Stimulated activated naive B cell treated with anti-CD40 and anti-IgM and Interleukin-4, amounts not matched to agents 10 μg/mL and 1 μg/mL and 100 μg/mL, for 72 hours (primary cell): ENCODE data around the gene SYNC.
"Not testable (repeated sequence)": the region's sequence is repeated elsewhere in the genome, so short reads cannot be mapped to it uniquely, and the experiment has no call there.

Source experiments
- ATAC-seq, 2 donors: fragments of 150-1000 bp; cut with Tn5 transposase; replicated peaks; 2 replicates each; pipeline ENCODE4 v1.10.0; 2021; ENCODE audit warnings: moderate library complexity in 1 of 2
- DNase-seq: peaks from one replicate; pipeline ENCODE4 v3.0.0; 2021
- H3K27ac Mint-ChIP-seq: one replicate; pipeline ENCODE4 v1.8.0; 2022; ENCODE audit warnings: mild to moderate bottlenecking, mixed read lengths
- H3K27me3 Mint-ChIP-seq, 2 donors: one replicate each; pipeline ENCODE4 v1.8.0; 2022; ENCODE audit warnings: mixed read lengths in 2 of 2
- H3K36me3 Mint-ChIP-seq, 2 donors: one replicate each; pipeline ENCODE4 v1.8.0; 2022; ENCODE audit warnings: mixed read lengths in 2 of 2, mild to moderate bottlenecking in 1 of 2
- H3K4me1 Mint-ChIP-seq, 2 donors: one replicate each; pipeline ENCODE4 v1.8.0; 2022; ENCODE audit warnings: mixed read lengths in 2 of 2, mild to moderate bottlenecking in 1 of 2
- H3K4me3 Mint-ChIP-seq, 2 donors: one replicate each; pipeline ENCODE4 v1.8.0; 2022; ENCODE audit warnings: mild to moderate bottlenecking in 2 of 2, mixed read lengths in 2 of 2, moderate library complexity in 1 of 2
- H3K9me3 Mint-ChIP-seq, 2 donors: one replicate each; pipeline ENCODE4 v1.8.0; 2022; ENCODE audit warnings: mixed read lengths in 2 of 2, mild to moderate bottlenecking in 1 of 2

SYNC gene

DNA sequence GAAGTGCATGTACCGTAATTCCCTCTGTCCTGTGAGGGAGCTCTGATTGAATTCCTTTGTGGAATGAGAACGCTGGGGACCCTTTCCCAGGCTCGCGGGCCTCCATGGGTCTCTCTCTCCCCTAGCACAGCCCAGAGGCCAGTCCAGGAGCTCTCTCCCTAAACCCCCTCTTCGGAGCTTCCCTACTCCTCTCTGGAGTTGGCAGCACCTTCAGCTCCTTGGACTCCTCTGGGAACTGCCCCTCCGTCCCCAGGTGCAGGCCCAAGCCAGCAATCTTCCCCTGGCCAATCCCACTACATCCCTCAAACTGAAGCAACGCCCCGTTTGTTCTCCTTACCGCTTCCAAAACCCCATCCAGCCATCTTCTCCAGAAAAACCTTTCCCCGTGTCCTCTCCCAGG, 10.5 kb upstream of the SYNC start:
- peaks cover 8 to 27% of the 10 kb centered on the region in 2 donors for H3K27me3 Mint-ChIP-seq
- no peak overlapping the region for H3K27ac Mint-ChIP-seq
- no peaks in the 10 kb centered on the region for H3K9me3 Mint-ChIP-seq
- ATAC-seq (no peak), DNase-seq (no peak)
- H3K4me3 Mint-ChIP-seq, result peak overlapping the region; percentile 70 to 72
- H3K4me1 Mint-ChIP-seq, result peaks cover 9 to 29% of the 10 kb centered on the region in 2 donors
- H3K36me3 Mint-ChIP-seq, result no peaks in the 10 kb centered on the region

DNA sequence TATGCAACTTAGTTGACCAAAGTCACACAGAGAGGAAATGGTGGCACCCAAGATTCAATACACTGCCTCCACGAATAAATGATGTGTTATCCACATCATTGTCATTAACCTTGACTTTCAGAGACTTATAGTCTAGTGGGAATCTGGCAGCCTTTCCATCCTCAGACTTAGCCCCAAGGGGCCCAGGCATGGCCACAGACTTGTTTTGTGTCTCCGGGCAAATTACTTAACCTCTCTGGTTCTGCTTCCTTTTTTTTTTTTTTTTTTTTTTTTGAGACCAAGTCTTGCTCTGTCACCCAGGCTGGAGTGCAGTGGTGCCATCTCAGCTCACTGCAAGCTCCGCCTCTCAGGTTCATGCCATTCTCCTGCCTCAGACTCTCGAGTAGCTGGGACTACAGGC, 8.7 kb upstream of the SYNC start:
- H3K27ac Mint-ChIP-seq, ATAC-seq, DNase-seq, H3K36me3 Mint-ChIP-seq, H3K9me3 Mint-ChIP-seq, H3K4me3 Mint-ChIP-seq: not testable (repeated sequence)
- peaks cover 4 to 26% of the 10 kb centered on the region in 2 donors for H3K27me3 Mint-ChIP-seq
- peaks cover 8 to 15% of the 10 kb centered on the region in 2 donors for H3K4me1 Mint-ChIP-seq

GRCh38 chr1:32709476-32709875, 6.9 kb upstream of the SYNC start:
- Mint-ChIP-seq H3K27me3 (peaks cover 11 to 32% of the 10 kb centered on the region in 2 donors), H3K4me3 (no peak overlapping the region), H3K36me3 (no peaks in the 10 kb centered on the region), H3K4me1 (peaks cover 5 to 12% of the 10 kb centered on the region in 2 donors), H3K9me3 (no peaks in the 10 kb centered on the region), H3K27ac (no peak overlapping the region)
- DNase-seq (no peak), ATAC-seq (peak; percentile 31 to 41)

DNA sequence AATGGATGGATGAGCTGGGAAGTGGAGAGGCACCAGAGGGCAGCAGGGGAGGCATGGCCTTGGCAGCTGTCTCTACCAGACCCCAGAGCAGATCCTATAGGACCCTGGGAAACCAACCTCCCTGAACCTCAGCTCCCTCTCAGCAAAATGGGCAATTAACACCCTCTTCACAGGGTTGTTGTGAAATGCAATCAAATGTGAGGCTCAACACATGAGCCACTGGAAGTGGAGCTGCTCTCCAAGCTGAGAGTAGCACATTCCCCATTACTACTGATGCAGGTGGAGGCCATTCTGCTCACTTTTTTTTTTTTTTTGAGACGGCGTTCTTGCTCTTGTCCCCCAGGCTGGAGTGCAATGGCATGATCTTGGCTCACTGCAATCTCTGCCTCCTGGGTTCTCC, 6.5 kb upstream of the SYNC start:
- Mint-ChIP-seq H3K9me3 (no peaks in the 10 kb centered on the region), H3K36me3 (no peaks in the 10 kb centered on the region), H3K27me3 (peaks cover 15 to 36% of the 10 kb centered on the region in 2 donors), H3K4me3 (no peak overlapping the region), H3K4me1 (peaks cover 7 to 12% of the 10 kb centered on the region in 2 donors), H3K27ac (no peak overlapping the region)
- DNase-seq (no peak), ATAC-seq (no peak)

GRCh38 chr1:32706491-32706890, 3.9 kb upstream of the SYNC start:
- H3K4me3 Mint-ChIP-seq, result no peak overlapping the region
- no peaks in the 10 kb centered on the region for H3K9me3 Mint-ChIP-seq
- peaks cover 23 to 48% of the 10 kb centered on the region in 2 donors for H3K27me3 Mint-ChIP-seq
- ATAC-seq, result no peak
- H3K36me3 Mint-ChIP-seq, result no peaks in the 10 kb centered on the region
- H3K27ac Mint-ChIP-seq, result no peak overlapping the region
- DNase-seq, result no peak
- H3K4me1 Mint-ChIP-seq, result peaks cover 9 to 11% of the 10 kb centered on the region in 2 donors

- ATAC-seq, result no peak
These were observed 2.9 kb upstream of the SYNC start for GRCh38 chr1:32705516-32705915.

GRCh38 chr1:32703479-32704291, 1.1 kb upstream of the SYNC start:
- peaks cover 9 to 12% of the 10 kb centered on the region in 2 donors for H3K4me1 Mint-ChIP-seq
- DNase-seq (no peak), ATAC-seq (no peak)
- H3K27me3 Mint-ChIP-seq, result peaks cover 27 to 59% of the 10 kb centered on the region in 2 donors
- H3K4me3 Mint-ChIP-seq, result peak overlapping the region; percentile 66 to 75
- peaks cover 0 to 4% of the 10 kb centered on the region in 2 donors for H3K36me3 Mint-ChIP-seq
- no peak overlapping the region for H3K27ac Mint-ChIP-seq
- H3K9me3 Mint-ChIP-seq, result no peaks in the 10 kb centered on the region

More at GRCh38 chr1:32705516-32705915, 2.9 kb upstream of the SYNC start:
- H3K27ac Mint-ChIP-seq, result no peak overlapping the region
- H3K4me3 Mint-ChIP-seq, result no peak overlapping the region
- H3K27me3 Mint-ChIP-seq, result peaks cover 27 to 54% of the 10 kb centered on the region in 2 donors
- H3K4me1 Mint-ChIP-seq, result peaks cover 9 to 11% of the 10 kb centered on the region in 2 donors
- no peaks in the 10 kb centered on the region for H3K9me3 Mint-ChIP-seq
- peaks cover 0 to 4% of the 10 kb centered on the region in 2 donors for H3K36me3 Mint-ChIP-seq
- no peak for DNase-seq

- DNase-seq (no peak), ATAC-seq (no peak)
- H3K4me3 Mint-ChIP-seq, result peak overlapping the region; percentile 56 to 63
- H3K4me1 Mint-ChIP-seq, result peaks cover 9 to 13% of the 10 kb centered on the region in 2 donors
- H3K27ac Mint-ChIP-seq, result peak overlapping the region; percentile 62
- peaks cover 0 to 4% of the 10 kb centered on the region in 2 donors for H3K36me3 Mint-ChIP-seq
- no peaks in the 10 kb centered on the region for H3K9me3 Mint-ChIP-seq
- H3K27me3 Mint-ChIP-seq, result peaks cover 27 to 53% of the 10 kb centered on the region in 2 donors
These were observed 495 bp downstream of the SYNC start for GRCh38 chr1:32701951-32702598.

DNA sequence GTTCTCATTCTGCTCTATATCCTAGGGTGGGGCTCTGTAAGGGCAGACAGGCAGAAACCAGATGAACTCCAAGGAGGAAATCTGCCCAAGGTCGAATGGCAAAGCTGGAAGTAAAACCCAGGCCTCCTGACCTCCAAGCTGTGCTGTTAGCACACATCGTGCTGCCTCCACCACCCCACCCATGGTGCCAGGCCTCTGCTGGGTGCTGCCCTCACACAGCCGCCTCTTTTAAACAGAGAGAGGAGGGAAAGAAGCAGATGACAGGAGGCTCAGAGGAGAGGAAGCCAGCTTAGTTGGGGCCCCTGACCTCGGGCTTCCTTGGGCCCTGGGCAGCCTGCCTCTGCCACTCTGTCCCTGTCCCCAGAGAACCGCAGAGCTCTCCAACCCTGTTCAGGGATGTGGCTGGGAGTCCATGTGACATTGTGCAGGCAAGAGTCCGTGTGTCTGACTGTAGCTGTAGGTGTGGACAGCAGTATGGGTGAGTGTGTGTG, 1.1 kb downstream of the SYNC start:
- H3K9me3 Mint-ChIP-seq, result no peaks in the 10 kb centered on the region
- no peak overlapping the region for H3K27ac Mint-ChIP-seq
- peaks cover 27 to 49% of the 10 kb centered on the region in 2 donors for H3K27me3 Mint-ChIP-seq
- H3K36me3 Mint-ChIP-seq, result peaks cover 0 to 4% of the 10 kb centered on the region in 2 donors
- H3K4me3 Mint-ChIP-seq, result peak overlapping the region in 1 of 2 donors; percentile 33
- ATAC-seq (no peak), DNase-seq (no peak)
- H3K4me1 Mint-ChIP-seq, result peaks cover 9 to 13% of the 10 kb centered on the region in 2 donors

- peaks cover 7 to 16% of the 10 kb centered on the region in 2 donors for H3K27me3 Mint-ChIP-seq
- not testable (repeated sequence) for H3K36me3 Mint-ChIP-seq, H3K4me1 Mint-ChIP-seq, H3K27ac Mint-ChIP-seq, H3K9me3 Mint-ChIP-seq, H3K4me3 Mint-ChIP-seq, DNase-seq, ATAC-seq
These were observed 5.6 kb downstream of the SYNC start for GRCh38 chr1:32696996-32697395.

DNA sequence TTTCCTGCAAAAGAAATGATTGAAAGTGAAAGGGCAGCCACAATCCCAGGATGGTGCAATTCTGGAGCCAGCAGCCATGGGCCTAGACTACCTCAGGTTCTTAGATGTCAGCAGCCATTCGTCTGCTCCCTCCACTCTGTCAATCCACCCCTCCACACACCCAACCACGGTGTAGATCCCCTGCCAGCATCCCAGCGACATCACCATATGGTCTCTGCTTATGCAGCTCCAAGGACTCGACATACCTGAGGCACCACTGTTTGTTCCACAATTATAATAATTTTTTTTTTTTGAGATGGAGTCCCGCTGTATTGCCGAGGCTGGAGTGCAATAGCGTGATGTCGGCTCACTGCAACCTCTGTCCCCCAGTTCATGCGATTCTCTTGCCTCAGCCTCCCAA, 6.5 kb downstream of the SYNC start:
- no peak for DNase-seq
- no peak for ATAC-seq
- no peak overlapping the region for H3K27ac Mint-ChIP-seq
- H3K4me3 Mint-ChIP-seq, result no peak overlapping the region
- H3K9me3 Mint-ChIP-seq, result no peaks in the 10 kb centered on the region
- peaks cover 2 to 7% of the 10 kb centered on the region in 2 donors for H3K27me3 Mint-ChIP-seq
- peaks cover 0 to 2% of the 10 kb centered on the region in 2 donors for H3K36me3 Mint-ChIP-seq
- peaks cover 0 to 2% of the 10 kb centered on the region in 2 donors for H3K4me1 Mint-ChIP-seq

DNA sequence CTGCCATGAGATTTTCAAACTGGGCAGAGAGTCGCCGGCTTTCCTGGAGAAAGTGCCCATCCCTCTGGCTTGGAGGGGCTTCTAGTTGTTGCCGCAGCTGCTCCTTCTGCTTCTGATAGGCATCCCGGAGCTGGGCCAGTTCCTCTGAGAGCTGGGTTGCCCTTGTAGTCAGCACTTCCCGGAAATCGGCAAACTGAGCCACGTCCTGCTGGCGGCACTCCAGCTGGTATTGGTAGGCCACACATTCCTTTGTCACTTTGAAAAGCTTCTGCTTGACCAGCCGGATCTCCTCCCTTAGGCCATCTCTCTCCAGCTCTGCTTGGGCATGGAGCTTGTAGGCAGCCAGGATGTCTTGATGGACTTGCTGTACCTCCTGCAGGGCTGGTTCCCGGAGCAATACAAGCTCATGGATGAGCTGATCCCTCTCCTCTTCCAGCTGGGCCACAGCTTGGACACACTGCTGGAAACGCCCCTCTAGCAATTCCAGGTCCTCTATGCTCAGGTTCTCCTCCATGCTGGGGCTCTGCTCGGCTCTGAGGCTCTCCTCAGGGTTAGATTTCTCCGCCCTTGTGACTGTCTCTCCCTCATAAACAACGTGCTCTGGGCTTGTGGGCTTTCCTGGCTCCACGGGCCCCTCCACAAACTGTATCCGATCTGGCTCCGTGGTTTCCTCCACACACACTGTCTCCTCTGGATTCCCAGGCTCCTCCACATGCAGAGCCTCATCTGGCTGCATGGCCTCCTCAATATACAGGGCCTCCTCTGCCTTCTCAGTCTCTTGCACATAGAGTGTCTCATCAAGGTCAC, 7.3 kb downstream of the SYNC start:
- peaks cover 0 to 2% of the 10 kb centered on the region in 2 donors for H3K4me1 Mint-ChIP-seq
- H3K27ac Mint-ChIP-seq, result no peak overlapping the region
- ATAC-seq, result no peak
- no peak overlapping the region for H3K4me3 Mint-ChIP-seq
- no peak for DNase-seq
- H3K36me3 Mint-ChIP-seq, result no peaks in the 10 kb centered on the region
- no peaks in the 10 kb centered on the region for H3K9me3 Mint-ChIP-seq
- peaks cover 0 to 4% of the 10 kb centered on the region in 2 donors for H3K27me3 Mint-ChIP-seq

DNA sequence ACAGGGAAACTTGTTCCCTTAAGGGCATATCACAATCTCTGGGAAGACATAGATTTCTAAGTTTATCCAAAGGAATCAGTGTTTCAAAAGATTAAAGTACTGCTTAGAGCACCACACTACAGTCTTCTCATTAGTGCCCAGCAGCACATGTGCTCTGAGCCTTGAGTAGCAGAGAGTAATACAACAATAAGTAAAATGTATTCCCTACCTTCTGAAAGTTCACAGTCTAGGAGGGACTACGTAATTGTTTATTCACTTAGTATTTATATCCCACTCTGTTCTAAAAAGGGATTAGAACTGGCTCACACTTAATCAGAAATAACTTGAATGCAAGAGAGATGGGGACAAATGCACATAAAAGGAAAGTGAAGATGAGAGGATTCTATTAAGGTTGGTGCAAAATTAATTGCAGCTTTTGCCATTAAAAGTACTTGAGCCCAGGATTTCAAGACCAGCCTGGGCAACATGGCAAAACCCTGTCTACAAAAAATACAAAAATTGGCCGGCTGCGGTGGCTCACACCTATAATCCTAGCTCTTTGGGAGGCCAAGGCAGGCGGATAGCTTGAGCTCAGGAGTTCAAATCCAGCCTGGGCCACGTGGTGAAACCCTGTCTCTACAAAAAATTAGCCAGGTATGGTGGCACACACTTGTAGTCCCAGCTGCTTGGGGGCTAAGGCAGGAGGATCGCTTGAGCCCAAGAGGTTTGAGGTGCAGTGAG, 9.0 kb downstream of the SYNC start:
- no peak for DNase-seq

More for the DNA sequence above, 9.0 kb downstream of the SYNC start:
- Mint-ChIP-seq H3K9me3 (no peaks in the 10 kb centered on the region), H3K36me3 (peaks cover 0 to 4% of the 10 kb centered on the region in 2 donors), H3K27me3 (no peaks in the 10 kb centered on the region), H3K4me3 (no peak overlapping the region), H3K27ac (no peak overlapping the region), H3K4me1 (peaks cover 0 to under 1% of the 10 kb centered on the region in 2 donors)
- ATAC-seq, result no peak
